ENCODE results near the gene ZNF646.

DNA sequence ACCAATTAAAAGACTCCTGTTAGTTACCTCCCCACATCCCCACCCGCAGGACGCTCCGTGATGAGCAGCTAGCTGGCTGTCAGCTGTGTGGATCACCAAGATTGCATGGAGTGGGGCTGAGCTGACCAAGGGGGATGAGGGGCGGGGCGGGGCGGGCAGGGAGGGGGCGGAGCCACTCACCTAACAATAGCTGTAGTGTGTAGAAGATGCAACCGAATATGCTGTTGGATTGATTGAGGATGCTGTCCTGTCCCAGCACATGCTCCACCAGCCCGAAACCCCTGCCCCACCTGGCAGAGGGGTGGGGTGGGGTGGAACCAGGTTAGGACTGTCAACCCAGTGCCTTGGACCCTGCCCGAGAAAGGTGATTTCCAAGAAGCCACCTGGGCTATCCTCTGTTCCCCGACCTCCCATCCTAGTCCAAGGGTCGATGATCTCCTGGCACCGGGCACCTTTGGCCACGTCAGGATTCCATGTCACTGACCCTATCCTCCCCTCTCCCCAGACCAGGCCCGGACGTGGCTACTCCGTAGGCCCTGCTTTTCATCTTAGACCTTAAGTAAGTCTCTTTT lies 19.0 kb downstream of the ZNF646 start:
- TF ChIP-seq EZH2phosphoT487 (IDR thresholded peaks at IDR 0.05; ENCODE audit: low read depth, severe bottlenecking, unreplicated experiment), result no peak
- TF ChIP-seq CTCF (IDR thresholded peaks at IDR 0.05; ENCODE audit: poor library complexity), result no peak
